Smooth muscle cell (in vitro differentiated cells): ENCODE data around the gene BANK1. TPM values are rescaled to one million over a fixed set of nuclear protein-coding genes. Genes with fewer than 3 reads are reported as not detected.
A peak's percentile ranks its signal among the peaks of the same experiment; 100 is the strongest.

Experiments used
- DNase-seq: peaks from one replicate; lab custom pipeline; 2025; ENCODE audit not compliant: unreplicated experiment; lab: John Stamatoyannopoulos, UW
- H2AFZ ChIP-seq: fragments of 200-600 bp; sonication (generic); 2 replicates; pipeline ENCODE4 v1.6.0; 2016; ENCODE audit warnings: antibody characterized with exemption, low read depth, mild to moderate bottlenecking
- H3F3A ChIP-seq: fragments of 200-600 bp; sonication (generic); 2 replicates; pipeline ENCODE4 v1.6.0; 2017; ENCODE audit warnings: antibody characterized with exemption, low read depth
- H3K27ac ChIP-seq: fragments of 200-600 bp; sonication (generic); 2 replicates; pipeline ENCODE4 v1.5.1; 2016; ENCODE audit warnings: low read depth, mild to moderate bottlenecking
- H3K27me3 ChIP-seq: fragments of 200-600 bp; sonication (generic); 2 replicates; pipeline ENCODE4 v1.6.1; 2016; ENCODE audit warnings: low read depth, mild to moderate bottlenecking
- H3K36me3 ChIP-seq: fragments of 200-600 bp; sonication (generic); 2 replicates; pipeline ENCODE4 v1.5.1; 2016; ENCODE audit warnings: low read depth
- H3K4me1 ChIP-seq: fragments of 200-600 bp; sonication (generic); 2 replicates; pipeline ENCODE4 v1.5.1; 2016; ENCODE audit warnings: low read depth
- H3K4me2 ChIP-seq: fragments of 200-600 bp; sonication (generic); 2 replicates; pipeline ENCODE4 v1.6.0; 2016; ENCODE audit warnings: mild to moderate bottlenecking
- H3K4me3 ChIP-seq: fragments of 200-600 bp; sonication (generic); 2 replicates; pipeline ENCODE4 v1.5.1; 2016; ENCODE audit warnings: mild to moderate bottlenecking
- H3K79me2 ChIP-seq: fragments of 200-600 bp; sonication (generic); 2 replicates; pipeline ENCODE4 v1.6.0; 2016; ENCODE audit warnings: low read depth, mild to moderate bottlenecking
- H3K9ac ChIP-seq: fragments of 200-600 bp; sonication (generic); 2 replicates; pipeline ENCODE4 v1.6.0; 2016; ENCODE audit warnings: low read depth
- H3K9me3 ChIP-seq: fragments of 200-600 bp; sonication (generic); replicated peaks from 2 replicates; pipeline ENCODE4 v1.5.1; 2016; ENCODE audit warnings: low read depth
- H4K20me1 ChIP-seq: fragments of 200-600 bp; sonication (generic); 2 replicates; pipeline ENCODE4 v1.6.0; 2016; ENCODE audit warnings: low read depth
- WGBS: methylation state at CpG from one replicate; pipeline ENCODE4 v1.1.7; 2016; ENCODE audit warnings: low lambda C conversion rate; 5-methylcytosine and 5-hydroxymethylcytosine counted together
- polyA plus RNA-seq: library from polyadenylated mRNA; unstranded; fragments of >200 nt; fragmentation: Nextera tagmentation; extraction: Ambion mirVana; gene quantifications from 2 replicates; pipeline ENCODE4 v1.2.1, GENCODE V29; 2016
- total RNA-seq: library from RNA; depleted of rRNA; stranded (reverse); fragments of >200 nt; gene quantifications from 2 replicates; pipeline ENCODE4 v1.2.3, GENCODE V29; 2014
- TF ChIP-seq, protein P1 (sequence below): fragments of 200-600 bp; sonication (generic); IDR thresholded peaks from 2 replicates; pipeline ENCODE4 v1.5.1; 2017; ENCODE audit warnings: borderline replicate concordance, mild to moderate bottlenecking, antibody characterized with exemption; ENCODE audit not compliant: insufficient read depth, poor library complexity, severe bottlenecking

Gene BANK1
- total and polyA plus RNA-seq, 2 experiments from 2014 or later: 0.54 to 1.5 TPM

DNA sequence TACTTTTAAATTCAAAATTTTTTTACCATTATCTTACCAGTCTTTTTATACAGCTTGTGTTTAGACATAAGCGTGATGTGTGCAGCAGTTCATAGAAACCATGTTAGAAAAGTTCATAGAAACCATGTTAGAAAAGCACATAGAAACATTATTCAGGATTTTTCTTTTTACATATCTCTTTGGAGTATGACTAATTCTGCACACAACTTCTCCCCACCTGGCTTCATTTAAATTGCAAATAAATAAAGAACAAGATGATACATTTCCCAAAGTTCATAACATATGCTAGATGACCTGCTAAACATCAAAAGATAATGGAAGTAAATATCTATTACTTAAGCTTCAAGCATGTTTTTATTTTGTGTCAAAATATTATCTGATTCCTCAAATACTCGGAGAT, 201.9 kb downstream of the BANK1 start:
- peak overlapping the region; percentile 29 for H2AFZ ChIP-seq
- H3K27ac ChIP-seq: no peak overlapping the region
- no peaks in the 10 kb centered on the region for H3F3A ChIP-seq
- H3K27me3 ChIP-seq: no peaks in the 10 kb centered on the region
- no peaks in the 10 kb centered on the region for H3K36me3 ChIP-seq
- WGBS: 92% methylated on average over 2 of the region's 2 CpGs
- H3K79me2 ChIP-seq: no peaks in the 10 kb centered on the region
- H3K9ac ChIP-seq: no peak overlapping the region
- no peaks in the 10 kb centered on the region for H4K20me1 ChIP-seq
- H3K9me3 ChIP-seq: no peaks in the 10 kb centered on the region
- no peak overlapping the region for H3K4me2 ChIP-seq
- TF ChIP-seq, protein P1, sequence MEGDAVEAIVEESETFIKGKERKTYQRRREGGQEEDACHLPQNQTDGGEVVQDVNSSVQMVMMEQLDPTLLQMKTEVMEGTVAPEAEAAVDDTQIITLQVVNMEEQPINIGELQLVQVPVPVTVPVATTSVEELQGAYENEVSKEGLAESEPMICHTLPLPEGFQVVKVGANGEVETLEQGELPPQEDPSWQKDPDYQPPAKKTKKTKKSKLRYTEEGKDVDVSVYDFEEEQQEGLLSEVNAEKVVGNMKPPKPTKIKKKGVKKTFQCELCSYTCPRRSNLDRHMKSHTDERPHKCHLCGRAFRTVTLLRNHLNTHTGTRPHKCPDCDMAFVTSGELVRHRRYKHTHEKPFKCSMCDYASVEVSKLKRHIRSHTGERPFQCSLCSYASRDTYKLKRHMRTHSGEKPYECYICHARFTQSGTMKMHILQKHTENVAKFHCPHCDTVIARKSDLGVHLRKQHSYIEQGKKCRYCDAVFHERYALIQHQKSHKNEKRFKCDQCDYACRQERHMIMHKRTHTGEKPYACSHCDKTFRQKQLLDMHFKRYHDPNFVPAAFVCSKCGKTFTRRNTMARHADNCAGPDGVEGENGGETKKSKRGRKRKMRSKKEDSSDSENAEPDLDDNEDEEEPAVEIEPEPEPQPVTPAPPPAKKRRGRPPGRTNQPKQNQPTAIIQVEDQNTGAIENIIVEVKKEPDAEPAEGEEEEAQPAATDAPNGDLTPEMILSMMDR: no peak
- no peaks in the 10 kb centered on the region for H3K4me1 ChIP-seq
- H3K4me3 ChIP-seq: no peak overlapping the region
- no peak for DNase-seq

DNA sequence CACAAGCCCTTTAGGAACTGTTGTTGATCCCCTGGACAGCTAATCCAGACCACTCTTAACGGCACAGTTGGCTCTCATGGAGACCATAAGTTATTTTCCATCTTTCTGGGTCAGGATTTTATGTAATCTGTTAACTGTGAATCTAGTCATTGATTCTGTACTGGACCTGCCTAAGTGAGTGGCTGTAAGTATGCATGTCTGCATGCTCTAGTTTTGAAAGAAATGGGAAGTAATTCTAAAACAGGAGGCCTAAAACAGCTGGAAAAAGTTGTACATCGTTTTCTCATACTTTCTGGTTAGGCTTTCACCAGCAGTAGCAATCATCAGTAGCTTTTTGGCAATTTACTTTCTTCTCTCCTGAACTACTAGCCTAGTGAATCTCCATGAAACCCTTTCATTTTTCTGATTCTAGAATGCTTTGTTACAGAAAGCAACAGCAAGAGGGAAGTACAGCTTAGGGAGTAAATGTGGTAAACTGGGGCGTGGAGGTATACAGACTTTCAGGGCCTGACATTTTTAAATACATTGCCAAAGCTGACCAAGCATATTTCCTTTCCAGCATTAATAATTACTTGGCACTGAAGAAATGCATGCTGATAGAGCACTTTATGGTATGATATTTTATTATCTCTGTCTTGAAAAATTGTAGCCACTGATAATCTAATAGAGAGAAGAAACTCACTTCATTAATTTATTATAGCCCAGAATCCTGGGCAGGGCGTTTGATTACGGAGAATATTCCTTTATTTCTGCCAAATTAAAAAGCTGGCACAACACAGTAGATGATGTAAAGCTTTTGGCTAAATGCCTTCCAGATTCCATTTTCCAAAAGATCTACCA, 202.7 kb downstream of the BANK1 start:
- Histone ChIP-seq H3K9me3 (no peaks in the 10 kb centered on the region), H3K4me1 (no peaks in the 10 kb centered on the region), H3K9ac (no peak overlapping the region), H3F3A (no peaks in the 10 kb centered on the region), H3K27ac (no peak overlapping the region), H3K79me2 (no peaks in the 10 kb centered on the region), H3K27me3 (no peaks in the 10 kb centered on the region), H2AFZ (peak overlapping the region; percentile 29), H4K20me1 (no peaks in the 10 kb centered on the region), H3K36me3 (no peaks in the 10 kb centered on the region), H3K4me2 (no peak overlapping the region), H3K4me3 (no peak overlapping the region)
- no peak for DNase-seq
- TF ChIP-seq, protein P1: no peak
- 80% methylated on average over 5 of the region's 5 CpGs for WGBS

DNA sequence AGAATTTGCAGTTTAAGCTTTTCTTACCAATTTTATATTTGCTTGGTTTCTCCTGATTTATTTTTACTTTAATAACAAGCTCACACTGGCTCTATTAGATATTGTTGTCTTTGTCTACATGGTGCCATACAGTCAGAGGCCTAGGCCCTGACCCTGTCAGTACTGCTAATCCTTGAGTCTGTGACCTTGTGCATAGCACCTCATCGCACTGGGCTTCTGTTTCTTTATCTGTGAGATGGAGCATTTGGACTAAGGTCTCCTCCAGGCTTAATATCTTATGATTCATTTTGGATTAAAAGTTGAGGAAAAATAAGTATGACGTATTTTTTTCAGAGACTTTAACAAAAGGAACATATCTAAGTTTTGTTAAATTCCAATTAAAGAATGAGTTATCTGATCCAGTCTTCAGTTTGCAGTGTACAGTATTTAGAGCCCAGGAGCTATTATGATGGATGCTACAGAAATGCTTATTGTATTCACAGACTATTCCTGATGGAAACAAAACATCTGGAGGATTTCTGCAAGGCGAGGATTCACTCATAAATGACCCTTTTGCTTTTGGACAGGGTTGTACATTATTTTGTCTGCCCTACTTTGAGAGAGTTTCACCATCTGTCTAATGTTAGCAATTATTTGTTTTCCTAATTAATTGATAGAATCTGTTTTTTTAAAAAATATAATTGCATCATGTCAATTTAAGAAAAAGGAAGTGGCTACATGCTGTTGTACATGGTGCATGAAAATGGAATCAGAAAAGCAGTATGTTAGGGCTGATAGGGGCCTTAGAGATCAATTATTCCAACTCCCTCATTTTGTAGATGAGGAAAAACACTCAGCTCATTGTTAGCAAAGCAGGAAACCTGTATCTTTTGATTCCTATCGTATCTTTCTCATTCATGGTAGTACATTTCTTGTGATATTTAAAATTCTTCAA, 203.6 kb downstream of the BANK1 start:
- H3K9me3 ChIP-seq: no peaks in the 10 kb centered on the region
- DNase-seq: no peak
- H3K27ac ChIP-seq: no peak overlapping the region
- H3K4me1 ChIP-seq: no peaks in the 10 kb centered on the region
- 67% methylated on average over 4 of the region's 4 CpGs for WGBS
- TF ChIP-seq, protein P1: no peak
- H3K36me3 ChIP-seq: no peaks in the 10 kb centered on the region
- H3F3A ChIP-seq: no peaks in the 10 kb centered on the region
- no peak overlapping the region for H2AFZ ChIP-seq
- H3K4me2 ChIP-seq: no peak overlapping the region
- H3K4me3 ChIP-seq: no peak overlapping the region
- no peaks in the 10 kb centered on the region for H3K79me2 ChIP-seq
- H3K9ac ChIP-seq: no peak overlapping the region
- no peaks in the 10 kb centered on the region for H4K20me1 ChIP-seq
- H3K27me3 ChIP-seq: no peaks in the 10 kb centered on the region
